Neural cell (in vitro differentiated cells): ENCODE results near the gene H6PD.

Source experiments
- CTCF ChIP-seq: fragments of 450-650 bp; IDR thresholded peaks from 2 replicates; pipeline ENCODE4 v1.5.1; 2014; ENCODE audit warnings: antibody characterized with exemption, mild to moderate bottlenecking, moderate library complexity; ENCODE audit not compliant: poor library complexity, severe bottlenecking
- EP300 ChIP-seq: fragments of 450-650 bp; conservative IDR thresholded peaks from 2 replicates; pipeline ENCODE4 v1.6.1; 2014; ENCODE audit warnings: antibody characterized with exemption, mild to moderate bottlenecking, moderate library complexity; ENCODE audit not compliant: poor library complexity, severe bottlenecking
- EZH2 ChIP-seq: fragments of 200-600, 300-800 bp; shearing (Covaris generic), sonication (generic); IDR thresholded peaks from 2 replicates; pipeline ENCODE4 v1.6.1; 2014; ENCODE audit warnings: antibody characterized with exemption, low read length, borderline replicate concordance, mild to moderate bottlenecking; ENCODE audit not compliant: insufficient read depth, poor library complexity, severe bottlenecking
- MXI1 ChIP-seq: fragments of 450-650 bp; conservative IDR thresholded peaks from 2 replicates; pipeline ENCODE4 v1.6.1; 2014; ENCODE audit warnings: antibody characterized with exemption, mild to moderate bottlenecking; ENCODE audit not compliant: poor library complexity, severe bottlenecking
- POLR2AphosphoS5 ChIP-seq: IDR thresholded peaks from 2 replicates; pipeline ENCODE4 v1.6.1; 2012
- REST ChIP-seq: IDR thresholded peaks from 2 replicates; pipeline ENCODE4 v1.6.1; 2012; ENCODE audit warnings: borderline replicate concordance
- SMC3 ChIP-seq: fragments of 450-650 bp; conservative IDR thresholded peaks from 2 replicates; pipeline ENCODE4 v1.6.1; 2014; ENCODE audit warnings: antibody characterized with exemption, mild to moderate bottlenecking, moderate library complexity; ENCODE audit not compliant: poor library complexity
- TAF1 ChIP-seq: IDR thresholded peaks from 2 replicates; pipeline ENCODE4 v1.6.1; 2012; ENCODE audit warnings: low read depth

GRCh38 chr1:9280015-9280860 lies 45.7 kb downstream of the H6PD start:
- TF ChIP-seq CTCF, result no peak
- TF ChIP-seq EZH2, result no peak
- TF ChIP-seq SMC3, result no peak
- TF ChIP-seq EP300, result no peak
- no peak for TF ChIP-seq REST
- TF ChIP-seq MXI1, result no peak
- no peak for TF ChIP-seq POLR2AphosphoS5
- no peak for TF ChIP-seq TAF1
